Astrocyte (in vitro differentiated cells and primary cell): ENCODE data around the gene CD40LG.

Experiments
- EZH2 ChIP-seq: IDR thresholded peaks from 2 replicates; pipeline ENCODE4 v1.6.1; 2012; ENCODE audit warnings: mild to moderate bottlenecking, low read length, inconsistent platforms; ENCODE audit not compliant: insufficient read depth
- TF ChIP-seq, protein P1 (sequence below): IDR thresholded peaks from 2 replicates; pipeline ENCODE4 v1.5.1; 2011; ENCODE audit warnings: low read depth, mild to moderate bottlenecking, inconsistent platforms, low read length, moderate library complexity; ENCODE audit not compliant: insufficient read depth

GRCh38 chrX:136671006-136671610 is 23.1 kb downstream of the CD40LG start:
- no peak for TF ChIP-seq EZH2
- TF ChIP-seq, protein P1, sequence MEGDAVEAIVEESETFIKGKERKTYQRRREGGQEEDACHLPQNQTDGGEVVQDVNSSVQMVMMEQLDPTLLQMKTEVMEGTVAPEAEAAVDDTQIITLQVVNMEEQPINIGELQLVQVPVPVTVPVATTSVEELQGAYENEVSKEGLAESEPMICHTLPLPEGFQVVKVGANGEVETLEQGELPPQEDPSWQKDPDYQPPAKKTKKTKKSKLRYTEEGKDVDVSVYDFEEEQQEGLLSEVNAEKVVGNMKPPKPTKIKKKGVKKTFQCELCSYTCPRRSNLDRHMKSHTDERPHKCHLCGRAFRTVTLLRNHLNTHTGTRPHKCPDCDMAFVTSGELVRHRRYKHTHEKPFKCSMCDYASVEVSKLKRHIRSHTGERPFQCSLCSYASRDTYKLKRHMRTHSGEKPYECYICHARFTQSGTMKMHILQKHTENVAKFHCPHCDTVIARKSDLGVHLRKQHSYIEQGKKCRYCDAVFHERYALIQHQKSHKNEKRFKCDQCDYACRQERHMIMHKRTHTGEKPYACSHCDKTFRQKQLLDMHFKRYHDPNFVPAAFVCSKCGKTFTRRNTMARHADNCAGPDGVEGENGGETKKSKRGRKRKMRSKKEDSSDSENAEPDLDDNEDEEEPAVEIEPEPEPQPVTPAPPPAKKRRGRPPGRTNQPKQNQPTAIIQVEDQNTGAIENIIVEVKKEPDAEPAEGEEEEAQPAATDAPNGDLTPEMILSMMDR = no peak
